GM18867 (cell line): ENCODE results near the gene IGLL5.

Source experiments
- ATAC-seq: cut with Tn5 transposase; IDR thresholded peaks from one replicate; pipeline ENCODE4 v1.9.1; 2021; ENCODE audit warnings: mild to moderate bottlenecking, moderate library complexity; ENCODE audit not compliant: unreplicated experiment

The IGLL5 gene

DNA sequence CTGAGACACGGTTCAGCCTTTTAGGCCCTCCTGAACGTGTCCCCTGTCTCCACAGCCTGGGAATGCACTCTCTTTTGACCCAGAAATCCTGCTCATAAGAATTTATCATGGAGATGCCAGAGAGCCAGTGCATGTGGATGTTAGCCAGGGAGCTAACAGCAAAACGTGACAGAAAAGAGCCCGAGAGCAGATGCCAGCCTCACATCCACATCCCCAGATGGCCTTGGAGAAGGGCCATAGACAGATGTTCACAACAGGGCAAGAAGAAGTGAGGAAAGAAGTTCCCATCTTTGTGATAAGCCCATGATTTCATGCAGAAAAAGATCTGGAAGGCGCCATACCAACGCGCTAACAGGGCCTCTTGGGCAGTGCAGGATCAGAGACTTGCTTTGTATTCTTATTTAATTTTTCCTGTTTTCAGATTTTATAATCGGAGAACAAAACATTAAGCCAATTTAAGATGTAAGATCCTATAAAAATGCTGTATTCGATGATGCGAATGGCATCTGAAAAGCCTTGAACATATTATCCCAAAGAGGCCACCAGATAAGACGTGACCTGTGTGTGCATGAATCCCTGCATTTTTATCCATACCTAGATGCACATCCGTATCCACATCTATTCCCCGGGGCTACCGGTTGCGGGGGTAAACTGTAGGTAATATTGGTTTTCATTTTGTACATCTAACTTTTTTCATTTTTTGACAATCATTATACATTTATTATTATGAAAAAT lies 48.7 kb downstream of the IGLL5 start:
- ATAC-seq: no peak

DNA sequence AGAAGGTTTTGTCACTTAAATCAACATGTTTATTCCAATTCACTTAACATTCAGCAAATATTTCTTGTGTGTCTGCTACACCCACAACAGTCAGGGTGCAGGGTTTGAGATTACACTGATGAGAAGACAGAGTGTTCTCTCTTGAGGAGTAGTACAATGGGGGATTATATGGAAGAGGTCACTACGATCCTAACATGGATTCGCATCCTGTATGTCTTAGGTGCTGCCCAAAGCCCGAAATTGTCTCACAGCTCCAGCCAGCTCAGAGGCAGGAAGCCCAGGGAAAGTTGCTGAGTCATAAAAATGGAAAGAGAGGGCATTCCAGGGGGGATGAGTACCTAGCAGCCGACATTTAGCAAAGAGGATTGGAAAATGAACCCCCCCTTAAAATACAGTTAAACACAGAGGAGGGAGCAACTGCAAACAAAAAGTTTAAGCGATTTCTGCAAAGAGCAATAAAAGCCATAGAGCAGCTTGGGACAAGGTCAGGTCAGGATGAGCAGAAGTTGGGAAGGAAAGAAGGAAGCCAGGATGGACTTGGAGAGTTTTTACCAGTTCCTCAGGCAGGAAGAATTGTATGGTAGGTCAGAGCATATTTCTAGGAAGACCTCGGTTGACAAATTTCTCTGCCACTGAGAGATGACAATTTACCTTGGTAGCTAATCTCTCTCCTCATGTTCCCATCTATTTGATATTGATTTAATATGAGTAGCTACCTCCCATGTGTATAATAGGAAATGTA lies 49.5 kb downstream of the IGLL5 start:
- ATAC-seq: no peak

DNA sequence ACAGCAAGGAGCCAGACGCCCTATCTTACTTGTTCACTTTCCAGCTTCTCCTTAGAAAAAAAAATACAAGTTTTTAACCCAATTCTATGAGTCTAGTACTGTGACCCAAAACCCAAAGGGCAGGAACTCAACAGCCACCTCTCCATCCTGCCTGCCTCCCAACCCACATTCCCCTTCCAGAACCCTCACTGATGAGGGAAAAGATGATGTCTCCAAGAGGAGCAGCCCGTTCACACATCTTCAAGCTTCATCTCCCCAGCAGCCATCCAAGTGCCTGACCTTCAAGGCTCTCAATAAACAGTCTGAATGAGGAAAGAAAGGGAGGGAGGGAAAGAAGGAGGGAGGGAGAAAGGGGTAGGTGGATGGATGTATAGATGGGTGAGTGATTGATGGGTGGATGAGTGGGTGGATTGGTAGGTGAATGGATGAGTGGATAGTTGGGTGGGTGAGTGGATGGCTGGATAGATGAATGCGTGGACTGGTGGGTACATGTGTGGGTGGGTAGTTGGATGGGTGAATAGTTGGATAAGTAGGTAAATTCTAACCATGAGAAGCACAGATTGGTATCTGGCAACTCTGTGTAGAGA lies 50.4 kb downstream of the IGLL5 start:
- ATAC-seq: no peak

DNA sequence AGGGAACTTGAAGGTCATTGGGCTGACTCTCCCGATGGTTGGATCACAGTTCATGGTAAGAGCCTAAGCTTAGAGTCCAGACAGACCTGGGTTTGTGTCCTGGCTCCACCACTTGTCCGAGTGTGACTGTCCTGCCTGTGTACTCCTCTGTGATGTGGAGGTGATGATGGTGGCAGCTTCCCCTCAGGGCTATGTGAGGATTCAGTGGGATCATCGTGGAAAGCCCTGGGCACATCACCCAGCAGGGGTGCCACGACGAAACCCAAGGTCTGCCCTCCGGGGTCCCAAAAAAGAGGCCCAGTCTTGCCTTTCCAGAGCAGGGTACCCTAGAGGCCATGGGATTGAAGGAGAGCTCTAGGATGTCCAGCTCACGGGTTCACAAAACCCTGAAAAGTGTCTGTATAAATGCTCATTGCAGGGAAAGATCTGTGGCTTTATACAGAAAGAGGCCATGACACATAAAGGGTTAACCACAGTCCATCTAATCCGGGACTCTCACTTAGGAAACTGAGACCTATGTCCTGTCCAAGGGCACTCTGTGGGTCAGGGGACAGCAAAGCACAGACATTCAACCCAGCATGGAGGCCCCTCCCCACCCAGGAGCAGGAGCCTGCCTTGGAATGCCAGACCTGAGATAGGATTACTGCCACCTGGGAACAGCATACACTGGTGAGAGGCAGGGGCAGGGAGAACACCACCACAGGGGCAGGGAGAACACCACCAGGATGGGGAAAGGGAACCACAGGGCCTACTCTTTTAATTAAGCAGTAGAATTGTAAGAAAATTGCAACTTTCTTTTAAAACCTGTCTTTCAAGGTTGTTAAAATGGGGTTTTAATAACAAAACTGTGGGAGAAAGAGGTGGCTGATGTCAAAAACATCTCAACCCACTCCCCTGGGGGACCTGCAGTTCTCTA lies 51.3 kb downstream of the IGLL5 start:
- ATAC-seq: no peak

DNA sequence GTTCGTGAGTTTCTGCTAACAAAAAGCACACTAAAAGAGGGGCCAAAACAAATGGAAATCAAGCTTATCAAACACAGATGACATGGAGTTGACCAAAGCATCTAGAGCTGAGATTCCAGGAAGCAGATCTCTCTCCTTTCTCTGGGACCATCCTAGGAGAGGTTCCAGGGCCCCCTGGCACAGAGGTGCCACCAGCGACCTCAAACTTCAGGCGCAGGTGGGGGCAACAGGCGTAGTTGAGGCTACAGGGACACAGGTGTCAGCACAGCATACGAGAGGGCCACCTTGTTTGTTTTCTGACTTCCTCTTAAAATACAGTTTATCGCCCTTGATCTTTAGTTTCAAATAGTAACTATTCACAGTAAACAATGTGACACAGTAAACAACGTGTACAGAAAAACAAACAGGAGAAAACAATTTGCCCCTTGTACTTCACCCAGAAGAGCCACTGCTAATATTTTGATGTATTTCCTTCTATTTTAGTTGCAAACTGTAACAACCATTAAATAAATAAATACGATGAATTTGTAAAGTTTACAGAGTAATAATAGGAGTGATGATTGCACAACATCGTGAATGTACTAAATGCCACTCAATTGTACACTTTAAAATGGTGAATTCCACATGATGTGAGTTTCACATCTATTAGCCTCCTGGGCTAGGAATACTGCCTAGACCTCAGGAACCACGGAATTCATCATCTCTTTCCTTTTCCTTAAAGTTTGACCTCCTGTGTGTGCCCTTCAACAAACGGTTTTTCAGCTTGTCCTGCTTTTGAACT lies 52.2 kb downstream of the IGLL5 start:
- no peak for ATAC-seq

DNA sequence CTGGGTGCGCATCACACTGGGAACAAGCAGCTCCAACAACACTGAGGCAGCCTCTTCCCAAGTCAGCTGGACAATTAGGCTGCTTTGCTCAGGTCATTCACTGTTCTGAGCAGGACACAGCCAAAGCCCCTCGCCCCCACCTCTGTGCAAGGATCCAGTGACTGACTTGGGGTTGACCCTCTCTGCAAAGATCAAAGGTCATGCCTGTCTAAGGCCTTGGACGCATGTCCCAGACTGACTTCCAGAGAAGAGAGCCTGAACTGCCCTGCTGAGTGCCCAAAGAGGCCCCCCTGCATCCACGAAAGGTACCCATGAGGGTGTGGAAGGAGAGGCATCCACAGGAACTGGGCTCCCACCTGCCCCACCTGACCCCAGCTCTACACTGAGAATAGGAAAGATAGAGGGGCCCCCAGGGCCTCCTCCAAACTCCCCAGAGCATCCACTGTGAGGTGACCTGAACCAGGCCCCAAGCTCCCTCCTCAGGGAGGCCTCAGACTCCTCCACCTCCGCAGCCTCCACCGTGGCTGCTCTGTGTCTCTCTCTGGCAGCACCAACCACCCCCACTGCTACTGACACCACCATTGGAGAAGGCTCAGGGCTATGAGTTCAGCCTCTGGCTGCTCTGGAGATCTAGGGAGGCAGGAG lies 53.5 kb downstream of the IGLL5 start:
- no peak for ATAC-seq

DNA sequence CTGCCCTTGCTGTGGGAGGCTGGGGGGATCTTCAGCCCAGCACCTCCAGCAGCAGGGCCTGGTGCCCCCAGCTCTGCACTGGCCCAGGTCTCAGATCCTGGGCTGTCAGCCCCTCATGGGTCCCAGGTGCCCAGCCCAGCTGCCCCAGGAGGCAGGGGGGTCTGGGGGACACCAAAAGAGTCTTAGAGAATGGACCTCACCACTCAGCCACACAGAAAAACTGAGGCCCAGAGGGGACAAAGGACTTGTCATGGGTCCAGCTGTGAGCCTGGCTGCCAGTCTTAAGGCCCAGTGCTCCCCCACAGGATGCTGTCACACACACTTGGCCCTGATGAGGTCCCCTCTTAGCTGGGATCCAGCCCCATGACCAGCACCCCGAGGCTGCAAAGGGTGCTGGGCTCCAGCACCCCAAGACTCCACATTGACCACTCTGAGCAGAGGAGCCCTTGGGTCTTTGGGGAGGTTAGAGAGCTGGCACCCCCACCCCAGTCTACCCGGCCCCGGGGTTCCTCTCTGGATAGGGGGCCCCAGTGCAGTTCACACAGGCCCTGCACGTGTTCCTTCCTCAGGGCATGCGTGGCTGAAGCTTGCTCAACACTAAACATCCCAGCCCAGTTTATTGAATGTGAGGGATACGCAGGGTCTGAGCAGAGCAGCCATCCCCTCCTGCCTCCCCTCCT lies 54.4 kb downstream of the IGLL5 start:
- no peak for ATAC-seq

DNA sequence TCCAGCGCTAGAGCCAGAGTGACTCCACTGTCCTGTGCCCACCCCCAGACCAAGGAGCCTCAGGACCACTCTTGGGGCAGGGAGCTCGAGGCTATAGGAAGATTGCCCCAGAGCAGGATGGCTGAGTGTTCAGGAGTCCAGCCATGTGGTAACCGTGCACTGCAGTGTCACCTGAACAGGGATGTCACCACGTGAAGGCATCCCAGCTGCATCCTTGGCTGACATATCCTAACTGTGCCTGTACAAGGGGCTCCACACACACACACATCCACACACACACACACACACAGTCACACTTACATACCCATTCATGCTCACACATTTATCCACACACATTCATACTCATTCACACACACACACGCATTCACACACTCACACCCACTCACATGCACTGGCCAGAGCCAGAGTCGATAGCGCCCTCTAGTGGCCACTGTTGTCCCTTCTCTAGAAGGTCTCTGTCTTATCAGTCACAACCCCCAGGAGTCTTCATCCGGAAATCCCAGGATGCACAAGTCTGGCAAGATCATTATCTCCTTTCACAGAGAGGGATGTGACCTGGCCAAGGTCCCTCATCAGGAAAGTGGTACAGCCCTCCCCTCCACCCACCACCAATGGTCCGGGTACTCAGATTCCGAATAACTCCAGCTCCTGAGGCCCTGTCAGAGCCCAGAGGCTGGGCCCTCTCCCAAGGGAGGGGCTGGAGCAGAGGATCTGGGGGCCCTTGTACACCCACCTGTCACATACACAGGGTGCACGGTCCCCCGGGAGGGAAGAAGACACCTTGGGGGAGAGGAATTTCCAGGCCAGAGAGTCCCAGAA lies 55.1 kb downstream of the IGLL5 start:
- ATAC-seq: no peak

DNA sequence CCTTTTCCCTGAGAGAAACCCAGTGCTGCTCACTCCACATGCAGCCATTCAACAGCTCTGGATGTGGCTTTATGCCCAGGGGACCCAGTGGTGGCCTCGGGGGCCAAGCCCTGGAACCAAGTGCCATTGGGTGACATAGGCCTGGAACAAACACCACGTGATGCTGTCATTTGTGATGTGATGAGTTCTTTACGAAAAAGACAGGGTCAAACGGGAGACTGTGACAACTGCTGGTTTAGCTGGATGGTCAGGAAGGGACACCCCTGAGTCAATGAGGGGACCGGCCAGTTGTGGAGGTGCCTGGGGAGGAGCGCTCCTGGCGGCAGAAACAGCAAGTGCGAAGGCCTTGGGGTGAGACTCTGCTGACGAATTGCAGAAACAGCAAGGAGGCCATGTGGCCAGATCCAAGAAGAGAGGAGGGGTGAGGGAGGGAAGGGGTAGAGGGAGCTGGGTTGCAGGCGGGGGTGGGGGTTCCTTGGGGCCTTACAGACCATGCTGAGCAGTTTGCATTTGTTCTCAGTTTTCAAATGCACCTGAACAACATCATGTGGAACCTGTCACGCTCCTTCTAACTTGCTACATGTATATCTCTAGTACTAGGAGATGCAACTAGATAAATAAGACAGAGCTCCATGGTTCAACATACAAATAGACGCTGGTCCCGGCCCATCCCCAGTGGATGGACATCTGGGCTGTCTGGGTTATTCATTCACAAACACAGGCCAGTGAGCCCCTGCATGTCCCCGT lies 56.1 kb downstream of the IGLL5 start:
- ATAC-seq: no peak

DNA sequence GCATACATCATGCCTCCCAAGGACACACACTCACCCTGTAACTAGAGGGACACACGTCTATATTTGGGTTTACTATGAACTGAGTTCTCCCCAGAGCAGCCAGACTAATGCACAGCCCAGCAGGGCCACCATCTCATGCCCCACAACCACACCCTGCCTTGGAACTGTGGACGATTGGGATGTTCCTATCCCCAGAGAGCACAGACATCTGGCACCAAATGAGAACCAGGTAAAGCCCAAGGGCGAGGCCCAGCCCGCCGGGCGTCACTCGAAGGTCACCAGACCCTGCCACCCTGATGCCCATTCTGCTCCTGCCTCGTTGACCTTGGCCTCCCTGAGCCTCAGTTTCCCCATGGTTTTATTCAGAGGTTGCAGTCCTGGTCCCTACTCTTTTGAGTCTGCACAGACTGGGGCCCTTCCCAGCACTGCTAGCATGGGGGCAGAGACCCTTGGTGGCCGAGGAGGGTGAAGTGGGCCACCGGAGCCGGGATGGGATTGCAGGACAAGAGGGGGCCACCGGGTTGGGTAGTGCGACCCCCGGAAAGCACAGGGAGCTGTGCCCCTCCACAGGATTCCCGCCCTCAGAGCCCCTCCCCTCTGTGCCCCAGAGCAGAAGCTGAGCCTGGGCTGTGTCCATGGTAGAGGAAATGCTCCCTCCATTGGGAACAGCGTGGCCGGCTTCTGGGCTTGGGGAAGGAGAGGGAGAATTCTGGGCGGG lies 56.8 kb downstream of the IGLL5 start:
- ATAC-seq: no peak

DNA sequence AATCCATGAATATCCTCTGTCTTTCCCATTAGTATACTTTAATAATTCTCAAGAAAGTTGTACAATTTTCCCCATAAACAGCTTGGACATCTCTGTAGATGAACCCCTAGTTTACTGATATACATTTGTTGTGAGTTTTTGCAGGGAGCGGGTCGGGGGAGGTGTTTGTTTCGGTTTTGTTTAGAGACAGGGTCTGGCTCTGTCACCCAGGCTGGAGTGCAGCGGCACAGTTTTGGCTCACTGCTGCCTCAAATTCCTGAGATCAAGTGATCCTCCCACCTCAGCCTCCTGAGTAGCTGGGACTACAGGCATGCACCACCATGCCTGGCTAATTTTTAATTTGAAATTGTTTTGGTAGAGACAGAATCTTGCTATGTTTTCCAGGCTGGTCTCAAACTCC lies 57.6 kb downstream of the IGLL5 start:
- ATAC-seq: no peak
